ENCODE results near the gene PLCL1. TPM values are rescaled to one million over a fixed set of nuclear protein-coding genes. Genes with fewer than 3 reads are reported as not detected.

Gene PLCL1
- total RNA-seq, 4 donors from 2014 or later: 1.0 to 3.7 (median 2.6) TPM

GRCh38 chr2:197846777-197847176, 42.4 kb downstream of the PLCL1 start:
- 49 to 70% methylated on average over 3 of the region's 3 CpGs for WGBS, 2 donors
- TF ChIP-seq CTCF (IDR thresholded peaks at IDR 0.05) (no peak), POLR2A (IDR thresholded peaks at IDR 0.05) (no peak)
- no peak overlapping the region for H3K4me3 ChIP-seq (ENCODE audit: low read depth, poor library complexity, severe bottlenecking)
- intact Hi-C loops (cut with DNase I; ENCODE audit: low total_unique reads): no loop called here
- no peak for DNase-seq (ENCODE audit: low spot score in 2 of 2)

GRCh38 chr2:197847651-197848401, 43.4 kb downstream of the PLCL1 start:
- WGBS, 2 donors: 45 to 61% methylated on average over 7 of the region's 7 CpGs
- no peak for DNase-seq (ENCODE audit: low spot score in 2 of 2)
- H3K4me3 ChIP-seq (ENCODE audit: low read depth, poor library complexity, severe bottlenecking): no peak overlapping the region
- intact Hi-C loops (cut with DNase I; ENCODE audit: low total_unique reads): no loop called here
- no peak for TF ChIP-seq POLR2A (IDR thresholded peaks at IDR 0.05)
- TF ChIP-seq CTCF (IDR thresholded peaks at IDR 0.05): no peak

- intact Hi-C loops (cut with DNase I; ENCODE audit: low total_unique reads): no loop called here
- TF ChIP-seq CTCF (IDR thresholded peaks at IDR 0.05) (no peak), POLR2A (IDR thresholded peaks at IDR 0.05) (no peak)
- DNase-seq (ENCODE audit: low spot score in 2 of 2): no peak
- no peak overlapping the region for H3K4me3 ChIP-seq (ENCODE audit: low read depth, poor library complexity, severe bottlenecking)
- WGBS, 2 donors: 77 to 81% methylated on average over 2 of the region's 2 CpGs
Measured at GRCh38 chr2:197848602-197849001, 44.2 kb downstream of the PLCL1 start.

- DNase-seq (ENCODE audit: low spot score in 2 of 2): no peak
- H3K4me3 ChIP-seq (ENCODE audit: low read depth, poor library complexity, severe bottlenecking): no peak overlapping the region
- TF ChIP-seq CTCF (IDR thresholded peaks at IDR 0.05): no peak
- no peak for TF ChIP-seq POLR2A (IDR thresholded peaks at IDR 0.05)
- intact Hi-C loops (cut with DNase I; ENCODE audit: low total_unique reads): no loop called here
- 65 to 69% methylated on average over 5 of the region's 5 CpGs for WGBS, 2 donors
Measured at GRCh38 chr2:197850882-197851450, 46.6 kb downstream of the PLCL1 start.

- no peak overlapping the region for H3K4me3 ChIP-seq (ENCODE audit: low read depth, poor library complexity, severe bottlenecking)
- WGBS, 2 donors: 82 to 94% methylated on average over 1 of the region's 1 CpG
- intact Hi-C loops (cut with DNase I; ENCODE audit: low total_unique reads): no loop called here
- TF ChIP-seq CTCF (IDR thresholded peaks at IDR 0.05): no peak
- no peak for TF ChIP-seq POLR2A (IDR thresholded peaks at IDR 0.05)
- no peak for DNase-seq (ENCODE audit: low spot score in 2 of 2)
Measured at GRCh38 chr2:197851451-197851850, 47.1 kb downstream of the PLCL1 start.

Data from lower leg skin (tissue), 4 donors.